AG09319 (cell line): ENCODE data around the gene MAPRE2.

Experiments used
- DNase-seq: peaks from one replicate; pipeline ENCODE4 v3.0.0-alpha.2; 2010; ENCODE audit warnings: low read depth; ENCODE audit errors: extremely low read depth
- CTCF ChIP-seq: IDR thresholded peaks from 2 replicates; pipeline ENCODE4 v1.5.1; 2011; ENCODE audit warnings: low read depth, mild to moderate bottlenecking, inconsistent platforms, low read length, moderate library complexity

Gene MAPRE2

GRCh38 chr18:35051641-35052377, 10.6 kb downstream of the MAPRE2 start:
- no peak for DNase-seq

DNA sequence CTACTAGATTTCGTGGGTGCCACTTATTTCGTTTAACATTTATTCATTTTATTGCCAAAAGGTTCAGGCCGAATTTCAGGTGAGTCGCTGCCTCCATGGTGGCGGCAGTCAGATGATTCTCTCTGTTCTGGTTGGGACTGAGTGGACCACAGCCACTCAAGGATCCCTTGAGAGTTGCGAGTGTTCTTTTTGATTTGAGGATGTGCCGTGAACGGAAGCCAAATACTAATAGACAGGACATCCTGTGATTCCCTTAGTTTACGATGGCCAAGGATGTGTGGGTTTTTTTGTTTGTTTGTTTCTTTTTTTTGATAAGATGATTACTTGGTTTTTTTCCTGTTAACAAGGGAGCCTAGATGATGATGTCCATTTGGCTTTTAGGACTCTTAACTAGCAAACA, 13.2 kb downstream of the MAPRE2 start:
- no peak for TF ChIP-seq CTCF
- DNase-seq = no peak

More at GRCh38 chr18:35051641-35052377, 10.6 kb downstream of the MAPRE2 start:
- TF ChIP-seq CTCF = no peak

- DNase-seq = no peak
- no peak for TF ChIP-seq CTCF
These were observed 13.9 kb downstream of the MAPRE2 start for GRCh38 chr18:35055105-35055504.

GRCh38 chr18:35055726-35056125, 14.5 kb downstream of the MAPRE2 start:
- no peak for DNase-seq
- no peak for TF ChIP-seq CTCF

- TF ChIP-seq CTCF = no peak
- no peak for DNase-seq
These were observed 18.2 kb downstream of the MAPRE2 start for GRCh38 chr18:35059280-35059927.

- no peak for TF ChIP-seq CTCF
- no peak for DNase-seq
These were observed 19.1 kb downstream of the MAPRE2 start for GRCh38 chr18:35060122-35060815.

GRCh38 chr18:35061336-35061735, 20.1 kb downstream of the MAPRE2 start:
- no peak for TF ChIP-seq CTCF
- DNase-seq = no peak
